Activated naive CD4-positive, alpha-beta T cell treated with anti-CD3 and anti-CD28 coated beads, Interleukin-2, amount 50 U/mL, for 72 hours (primary cell): ENCODE measurements around the gene INPP4B. TPM values are rescaled to one million over a fixed set of nuclear protein-coding genes. Genes with fewer than 3 reads are reported as not detected.
"Not testable (repeated sequence)": the region's sequence is repeated elsewhere in the genome, so short reads cannot be mapped to it uniquely, and the experiment has no call there.

Experiments used
- ATAC-seq, 2 donors: fragments of 150-1000 bp; cut with Tn5 transposase; 2 replicates each; pipeline ENCODE4 v1.10.0; 2021; ENCODE audit warnings: mild to moderate bottlenecking in 2 of 2, moderate library complexity in 2 of 2
- DNase-seq, 2 donors: peaks; one replicate each; pipeline ENCODE4 v3.0.0; 2021 to 2022; ENCODE audit warnings: low spot score in 2 of 2
- H3K27ac Mint-ChIP-seq, 2 donors: one replicate each; pipeline ENCODE4 v1.8.0; 2022; ENCODE audit warnings: mild to moderate bottlenecking in 2 of 2, mixed read lengths in 2 of 2
- H3K36me3 Mint-ChIP-seq, 2 donors: one replicate each; pipeline ENCODE4 v1.8.0; 2022; ENCODE audit warnings: mixed read lengths in 2 of 2
- H3K9me3 Mint-ChIP-seq, 2 donors: one replicate each; pipeline ENCODE4 v1.8.0; 2022; ENCODE audit warnings: mixed read lengths in 2 of 2
- total RNA-seq, 2 donors: library from RNA; stranded (reverse); gene quantifications; one replicate each; pipeline ENCODE4 v1.2.3, GENCODE V29; 2022

Gene INPP4B
- total RNA-seq, 2 donors from 2014 or later, result 63.9 to 81.3 TPM

- Mint-ChIP-seq H3K9me3 (no peaks in the 10 kb centered on the region), H3K36me3 (peaks cover 36 to 41% of the 10 kb centered on the region in 2 donors), H3K27ac (peak overlapping the region; percentile 66 to 99)
- DNase-seq, result no peak
- no peak for ATAC-seq
Observed at GRCh38 chr4:142402900-142403299, 443.2 kb downstream of the INPP4B start.

- H3K27ac Mint-ChIP-seq, result peak overlapping the region; percentile 66 to 99
- DNase-seq (no peak), ATAC-seq (no peak)
- H3K36me3 Mint-ChIP-seq, result peaks cover 36 to 46% of the 10 kb centered on the region in 2 donors
- H3K9me3 Mint-ChIP-seq, result no peaks in the 10 kb centered on the region
Observed at GRCh38 chr4:142402156-142402555, 443.9 kb downstream of the INPP4B start.

GRCh38 chr4:142397364-142397991 lies 448.6 kb downstream of the INPP4B start:
- H3K27ac Mint-ChIP-seq, result peak overlapping the region; percentile 98
- not testable (repeated sequence) for DNase-seq, ATAC-seq, H3K9me3 Mint-ChIP-seq
- peaks cover 56 to 84% of the 10 kb centered on the region in 2 donors for H3K36me3 Mint-ChIP-seq

GRCh38 chr4:142396279-142396678 lies 449.8 kb downstream of the INPP4B start:
- H3K9me3 Mint-ChIP-seq, result no peaks in the 10 kb centered on the region
- ATAC-seq (peak; percentile 75 to 76), DNase-seq (no peak)

GRCh38 chr4:142393127-142393526 lies 453.0 kb downstream of the INPP4B start:
- peaks cover 37 to 82% of the 10 kb centered on the region in 2 donors for H3K36me3 Mint-ChIP-seq
- no peak for DNase-seq
- no peaks in the 10 kb centered on the region for H3K9me3 Mint-ChIP-seq
- peak overlapping the region; percentile 70 to 98 for H3K27ac Mint-ChIP-seq
- ATAC-seq, result no peak

More at GRCh38 chr4:142396279-142396678, 449.8 kb downstream of the INPP4B start:
- Mint-ChIP-seq H3K27ac (peak overlapping the region; percentile 98), H3K36me3 (peaks cover 48 to 83% of the 10 kb centered on the region in 2 donors)

- DNase-seq, result no peak
- H3K36me3 Mint-ChIP-seq, result peaks cover 17 to 75% of the 10 kb centered on the region in 2 donors
- ATAC-seq, result no peak
- no peak overlapping the region for H3K27ac Mint-ChIP-seq
- no peaks in the 10 kb centered on the region for H3K9me3 Mint-ChIP-seq
Observed at GRCh38 chr4:142386856-142387255, 459.2 kb downstream of the INPP4B start.

GRCh38 chr4:142386449-142386848 lies 459.7 kb downstream of the INPP4B start:
- H3K36me3 Mint-ChIP-seq, result peaks cover 17 to 73% of the 10 kb centered on the region in 2 donors
- DNase-seq, result no peak

GRCh38 chr4:142383800-142384470 lies 462.2 kb downstream of the INPP4B start:
- H3K36me3 Mint-ChIP-seq, result peaks cover 17 to 59% of the 10 kb centered on the region in 2 donors
- no peaks in the 10 kb centered on the region for H3K9me3 Mint-ChIP-seq
- peak overlapping the region in 1 of 2 donors; percentile 11 for H3K27ac Mint-ChIP-seq
- ATAC-seq (no peak), DNase-seq (no peak)

More at GRCh38 chr4:142386449-142386848, 459.7 kb downstream of the INPP4B start:
- ATAC-seq, result no peak
- H3K27ac Mint-ChIP-seq, result no peak overlapping the region
- no peaks in the 10 kb centered on the region for H3K9me3 Mint-ChIP-seq

- Mint-ChIP-seq H3K9me3 (no peaks in the 10 kb centered on the region), H3K27ac (peak overlapping the region in 1 of 2 donors; percentile 11), H3K36me3 (peaks cover 12 to 55% of the 10 kb centered on the region in 2 donors)
- ATAC-seq, result no peak
- no peak for DNase-seq
Observed at GRCh38 chr4:142383354-142383753, 462.7 kb downstream of the INPP4B start.

- H3K27ac Mint-ChIP-seq, result peak overlapping the region; percentile 9 to 95
- no peaks in the 10 kb centered on the region for H3K9me3 Mint-ChIP-seq
- ATAC-seq (no peak), DNase-seq (no peak)
- peaks cover 2 to 29% of the 10 kb centered on the region in 2 donors for H3K36me3 Mint-ChIP-seq
Observed at GRCh38 chr4:142380052-142380602, 466.0 kb downstream of the INPP4B start.

GRCh38 chr4:142379277-142380051 lies 466.6 kb downstream of the INPP4B start:
- H3K36me3 Mint-ChIP-seq, result peaks cover 6 to 28% of the 10 kb centered on the region in 2 donors
- H3K9me3 Mint-ChIP-seq, result no peaks in the 10 kb centered on the region
- no peak for ATAC-seq
- DNase-seq, result no peak
- H3K27ac Mint-ChIP-seq, result peak overlapping the region; percentile 9 to 95

- DNase-seq (no peak), ATAC-seq (peak in 1 of 2 donors; percentile 13)
- Mint-ChIP-seq H3K36me3 (peaks cover 6 to 16% of the 10 kb centered on the region in 2 donors), H3K27ac (peak overlapping the region; percentile 92 to 95), H3K9me3 (no peaks in the 10 kb centered on the region)
Observed at GRCh38 chr4:142378179-142378578, 467.9 kb downstream of the INPP4B start.

- Mint-ChIP-seq H3K9me3 (no peaks in the 10 kb centered on the region), H3K27ac (peak overlapping the region; percentile 92 to 95), H3K36me3 (peaks cover 6 to 12% of the 10 kb centered on the region in 2 donors)
- ATAC-seq, result peak; percentile 90 to 93
- no peak for DNase-seq
Observed at GRCh38 chr4:142377342-142378091, 468.6 kb downstream of the INPP4B start.

- peak in 1 of 2 donors; percentile 8 for ATAC-seq
- peaks cover 8 to 18% of the 10 kb centered on the region in 2 donors for H3K36me3 Mint-ChIP-seq
- no peak for DNase-seq
- H3K9me3 Mint-ChIP-seq, result peaks cover under 1 to 5% of the 10 kb centered on the region in 2 donors
- peak overlapping the region; percentile 92 to 95 for H3K27ac Mint-ChIP-seq
Observed at GRCh38 chr4:142376204-142376603, 469.9 kb downstream of the INPP4B start.

GRCh38 chr4:142373610-142374009 lies 472.5 kb downstream of the INPP4B start:
- Mint-ChIP-seq H3K36me3 (peaks cover 18 to 33% of the 10 kb centered on the region in 2 donors), H3K9me3 (peaks cover 9 to 15% of the 10 kb centered on the region in 2 donors), H3K27ac (no peak overlapping the region)
- ATAC-seq, result no peak
- DNase-seq, result no peak
